Renal cortex interstitium (tissue), 11 donors: ENCODE results near the gene CTPS1. TPM values are rescaled to one million over a fixed set of nuclear protein-coding genes. Genes with fewer than 3 reads are reported as not detected.

Source experiments
- DNase-seq, 11 donors: peaks; one replicate each; pipeline ENCODE4 v3.0.0-alpha.2; 2013; ENCODE audit warnings: low read depth in 9 of 11, low spot score in 4 of 11; ENCODE audit errors: extremely low read depth in 1 of 11
- polyA plus RNA-seq, 3 donors: library from polyadenylated mRNA; unstranded; fragments of 120-200 nt; gene quantifications; one replicate each; pipeline ENCODE4 v1.2.1, GENCODE V29; 2013; ENCODE audit not compliant: insufficient read length in 3 of 3

The CTPS1 gene
- polyA plus RNA-seq, 3 donors, result 21.8 to 31.5 (median 31.1) TPM

DNA sequence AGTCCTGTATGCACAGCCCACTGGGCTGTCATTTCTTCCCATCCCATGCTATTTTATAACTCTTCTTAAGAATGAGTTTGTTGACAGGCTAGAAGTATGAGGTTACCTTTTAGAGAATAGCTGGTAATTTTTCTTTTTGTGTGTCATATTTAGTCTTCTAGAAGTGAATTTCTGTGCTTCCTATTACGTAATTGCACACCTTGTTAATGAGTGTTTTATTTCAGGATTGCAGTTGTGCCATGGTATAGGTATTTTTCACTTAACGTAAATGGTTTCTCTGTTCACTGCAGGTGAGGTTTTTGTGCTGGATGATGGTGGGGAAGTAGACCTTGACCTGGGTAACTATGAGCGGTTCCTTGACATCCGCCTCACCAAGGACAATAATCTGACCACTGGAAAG is 5.0 kb downstream of the CTPS1 start:
- DNase-seq, result no peak

- DNase-seq, result no peak
These were observed 5.7 kb downstream of the CTPS1 start for GRCh38 chr1:40985161-40985560.

- no peak for DNase-seq
These were observed 6.4 kb downstream of the CTPS1 start for GRCh38 chr1:40985875-40986274.

- DNase-seq, result no peak
These were observed 6.9 kb downstream of the CTPS1 start for GRCh38 chr1:40986328-40986783.

DNA sequence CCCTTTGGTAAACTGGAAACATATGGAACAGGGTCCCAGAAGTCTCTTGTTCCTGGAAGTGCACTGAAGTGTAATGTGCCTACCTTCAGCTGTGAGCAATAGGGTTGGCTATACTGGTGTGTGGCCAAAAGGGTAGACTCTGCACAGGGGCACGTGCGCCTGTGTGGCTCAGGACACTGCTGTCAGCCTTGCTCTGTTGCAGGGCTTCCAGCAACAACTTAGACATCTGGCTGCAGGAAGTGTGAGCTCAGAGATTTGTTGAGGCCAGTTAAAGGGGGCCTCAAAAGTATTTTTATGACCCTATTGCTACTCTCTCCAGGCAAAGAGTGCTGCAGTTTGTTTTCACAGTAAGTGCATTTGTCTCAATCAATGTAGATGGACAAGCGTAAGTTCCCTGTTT is 7.5 kb downstream of the CTPS1 start:
- DNase-seq, result peak in 3 of 11 donors; percentile 20 to 46 (median 27)

GRCh38 chr1:40987439-40988276 is 8.2 kb downstream of the CTPS1 start:
- DNase-seq, result no peak

DNA sequence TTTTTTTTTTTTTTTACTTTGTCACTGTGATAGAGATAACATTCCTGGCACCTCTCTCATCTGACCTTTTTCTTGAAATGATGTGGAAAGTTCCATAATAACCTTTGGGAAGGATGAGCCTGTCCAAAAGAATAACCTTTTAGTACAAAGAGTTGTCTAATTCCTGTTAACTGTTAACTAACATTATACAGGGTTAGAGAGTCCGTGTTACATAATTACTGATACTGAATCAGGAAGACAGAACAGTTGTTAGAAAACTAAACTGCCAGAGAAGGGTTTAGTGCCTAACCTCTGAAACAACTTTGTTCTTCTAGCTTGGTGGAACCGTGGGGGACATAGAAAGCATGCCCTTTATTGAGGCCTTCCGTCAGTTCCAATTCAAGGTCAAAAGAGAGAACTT is 8.8 kb downstream of the CTPS1 start:
- DNase-seq, result no peak

DNA sequence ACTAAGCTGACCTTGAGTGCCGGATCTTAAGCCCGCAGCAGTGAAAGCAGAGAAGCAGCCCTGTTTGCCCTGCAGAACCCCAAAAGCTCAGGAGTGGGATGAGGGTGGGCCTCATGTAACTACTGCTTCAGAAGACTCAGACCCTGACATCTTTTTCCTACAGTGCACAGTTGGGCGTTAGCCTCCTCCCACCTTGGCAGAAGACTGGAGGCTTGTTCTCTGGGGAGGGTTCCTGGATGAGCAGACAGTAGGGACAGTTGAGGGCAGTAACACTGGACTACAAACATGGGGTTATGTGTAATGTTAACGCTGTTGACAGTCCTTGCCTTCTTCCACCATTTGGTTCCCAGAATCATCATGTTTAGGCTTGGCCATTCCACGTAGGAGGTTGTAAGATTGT is 9.6 kb downstream of the CTPS1 start:
- no peak for DNase-seq

GRCh38 chr1:40997096-40997495 is 17.6 kb downstream of the CTPS1 start:
- DNase-seq, result no peak

GRCh38 chr1:40998668-40999067 is 19.2 kb downstream of the CTPS1 start:
- no peak for DNase-seq

DNA sequence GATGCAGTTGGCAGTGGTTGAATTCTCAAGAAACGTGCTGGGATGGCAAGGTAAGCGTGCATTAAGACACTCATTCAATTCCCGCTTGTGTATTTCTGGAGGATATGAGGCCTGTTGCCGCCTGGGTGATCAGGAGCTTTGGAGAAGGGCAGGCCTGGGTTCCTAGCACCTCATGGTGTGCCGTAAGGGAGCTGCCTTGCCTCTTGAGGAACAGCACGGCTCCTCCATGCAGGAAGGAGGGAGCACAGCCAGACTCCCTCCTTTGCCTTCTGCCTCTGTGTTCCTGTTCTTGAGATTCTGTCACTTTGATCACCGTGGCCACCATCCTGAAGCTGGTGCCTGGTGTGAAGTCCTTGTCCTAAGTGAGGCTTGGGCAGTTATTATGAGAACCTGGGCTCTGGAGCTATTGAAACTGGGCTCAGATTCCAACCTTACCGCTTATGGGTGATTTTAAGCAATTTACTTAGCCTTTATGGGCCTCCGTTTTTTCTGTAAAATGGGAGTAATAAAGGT is 23.7 kb downstream of the CTPS1 start:
- DNase-seq, result no peak

DNA sequence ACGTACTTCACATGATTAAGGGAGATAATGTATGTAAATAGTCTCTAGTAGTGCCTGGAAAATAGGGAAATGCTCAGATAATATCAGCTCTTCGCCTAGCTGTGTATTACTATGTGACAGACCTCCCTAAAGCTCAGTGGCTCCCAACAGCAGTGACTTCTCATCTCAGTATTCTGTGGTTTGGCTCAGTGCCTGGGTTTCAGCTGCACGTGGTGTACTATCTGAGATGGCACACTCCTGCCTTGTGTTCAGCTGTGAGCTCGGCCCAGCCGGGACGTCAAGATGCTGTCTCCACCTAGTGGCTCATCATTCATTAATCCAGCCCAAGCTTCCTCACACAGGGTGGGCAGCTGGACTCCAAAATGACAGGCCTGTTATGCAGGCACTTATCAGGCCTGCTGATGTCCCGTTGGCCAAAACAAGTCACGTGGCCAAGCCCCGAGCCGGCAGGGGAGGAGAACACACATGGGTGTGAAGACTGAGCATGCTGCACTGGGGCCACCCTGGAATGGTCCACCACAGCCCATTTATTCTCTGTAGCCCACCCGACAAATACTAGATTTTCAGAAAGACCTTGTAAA is 24.2 kb downstream of the CTPS1 start:
- DNase-seq, result peak; percentile 52 to 87 (median 74)

GRCh38 chr1:41005876-41006275 is 26.4 kb downstream of the CTPS1 start:
- DNase-seq, result no peak

GRCh38 chr1:41006942-41007865 is 27.7 kb downstream of the CTPS1 start:
- DNase-seq, result no peak

GRCh38 chr1:41009466-41009865 is 30.0 kb downstream of the CTPS1 start:
- no peak for DNase-seq

GRCh38 chr1:41010345-41010744 is 30.8 kb downstream of the CTPS1 start:
- DNase-seq, result no peak

DNA sequence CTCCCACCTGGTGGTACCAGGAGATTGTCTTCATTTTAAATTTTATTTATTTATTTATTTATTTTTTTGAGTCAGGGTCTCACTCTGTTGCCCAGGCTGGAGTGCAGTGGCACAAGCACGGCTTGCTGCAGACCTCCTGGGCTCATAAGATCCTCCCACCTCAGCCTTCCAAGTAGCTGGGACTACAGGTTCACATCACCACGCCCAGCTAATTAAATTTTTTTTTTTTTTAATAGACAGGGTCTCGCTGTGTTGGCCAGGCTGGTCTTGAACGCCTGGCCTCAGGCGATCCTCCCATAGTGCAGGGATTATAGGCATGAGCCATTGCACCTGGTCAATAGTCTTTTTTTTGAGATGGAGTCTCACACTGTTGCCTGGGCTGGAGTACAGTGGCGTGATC is 33.5 kb downstream of the CTPS1 start:
- DNase-seq, result no peak

GRCh38 chr1:41013796-41014195 is 34.3 kb downstream of the CTPS1 start:
- DNase-seq, result peak in 2 of 11 donors; percentile 5 to 10

DNA sequence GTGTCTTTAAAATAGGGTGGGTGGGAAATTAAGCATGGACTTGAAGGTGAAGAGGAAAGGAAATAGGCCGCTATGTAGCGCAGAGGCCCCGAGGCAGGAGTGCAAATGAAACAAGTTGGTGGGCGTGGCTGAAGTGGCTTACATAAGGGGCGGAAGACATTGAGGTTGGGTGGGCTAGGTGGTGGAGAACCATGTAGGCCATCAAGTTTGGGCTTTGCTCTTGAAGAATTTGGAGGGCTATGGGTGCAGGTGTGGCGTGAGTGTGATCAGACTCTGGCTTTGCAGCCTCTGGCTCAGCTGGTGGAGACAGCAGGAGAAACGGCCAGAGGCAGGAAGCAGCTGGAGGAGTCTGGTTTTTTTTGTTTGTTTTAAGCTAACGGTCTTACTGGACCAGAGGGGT is 35.4 kb downstream of the CTPS1 start:
- DNase-seq, result no peak
